Activated CD8-positive, alpha-beta memory T cell treated with anti-CD3 and anti-CD28 coated beads for 4 hours (primary cell): ENCODE measurements around the gene METTL4.
"Not testable (repeated sequence)": the region's sequence is repeated elsewhere in the genome, so short reads cannot be mapped to it uniquely, and the experiment has no call there.

Experiments
- DNase-seq, 2 donors: peaks; one replicate each; pipeline ENCODE4 v3.0.0-alpha.2; 2020; ENCODE audit warnings: low read depth in 2 of 2

METTL4 gene

GRCh38 chr18:2564373-2564772 is 6.9 kb downstream of the METTL4 start:
- DNase-seq: no peak

DNA sequence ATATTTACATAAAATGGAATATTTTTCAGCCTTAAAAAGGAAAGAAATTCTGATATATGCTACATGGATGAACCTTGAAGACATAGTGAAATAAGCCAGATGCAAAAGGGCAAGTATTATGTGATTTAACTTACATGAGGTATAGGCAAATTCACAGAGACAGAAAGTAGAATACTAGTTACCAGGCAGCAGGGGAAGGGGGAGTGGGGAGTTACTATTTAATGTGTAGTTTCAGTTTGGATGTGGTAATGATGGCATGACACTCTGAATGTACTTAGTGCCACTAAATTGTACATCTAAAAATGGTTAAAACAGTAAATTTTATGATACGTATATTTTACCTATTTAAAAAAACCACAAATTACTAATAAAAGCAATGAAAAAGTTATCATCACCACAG is 12.1 kb downstream of the METTL4 start:
- DNase-seq: no peak

- DNase-seq: no peak
Measured at GRCh38 chr18:2557536-2557935, 13.8 kb downstream of the METTL4 start.

DNA sequence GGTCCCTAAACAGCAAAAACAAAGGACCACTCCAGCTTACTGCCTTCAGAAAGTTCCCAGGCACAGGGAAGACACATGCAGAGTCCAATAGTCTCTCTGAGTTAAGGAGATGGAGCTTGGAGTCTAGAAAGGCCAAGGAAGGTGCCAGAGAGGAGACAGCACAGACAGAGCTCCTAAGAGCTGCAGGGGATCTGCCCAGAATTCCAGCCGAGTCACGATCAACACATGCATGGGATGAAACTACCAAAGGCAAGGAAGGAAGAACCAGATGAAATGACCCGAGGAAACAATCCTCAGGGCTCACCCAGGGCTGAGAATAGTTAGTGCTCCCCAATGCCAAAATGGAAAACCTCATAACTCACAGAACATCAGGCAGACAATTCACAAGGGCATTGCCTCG is 15.4 kb downstream of the METTL4 start:
- DNase-seq: no peak

DNA sequence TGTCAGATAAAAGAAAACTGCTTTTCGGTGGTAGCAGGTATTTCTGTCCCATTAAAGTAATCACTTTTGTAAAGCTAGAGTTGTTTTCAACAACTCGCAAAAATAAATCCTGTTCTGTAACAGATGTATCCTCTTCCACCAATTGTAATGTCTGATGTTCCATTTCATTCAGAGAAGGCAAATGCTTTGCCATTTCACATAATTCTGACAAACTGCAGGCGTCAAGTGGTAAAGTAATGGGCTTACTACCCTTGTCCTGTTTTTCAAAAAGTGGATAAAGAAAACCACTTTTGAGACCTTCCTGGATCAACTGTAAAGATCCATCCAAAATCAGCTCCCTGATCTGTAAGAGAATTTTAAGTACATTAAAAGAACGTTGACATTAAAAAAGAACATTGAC is 16.6 kb downstream of the METTL4 start:
- DNase-seq: no peak

- no peak for DNase-seq
Measured at GRCh38 chr18:2551425-2551824, 19.9 kb downstream of the METTL4 start.

GRCh38 chr18:2549462-2549861 is 21.8 kb downstream of the METTL4 start:
- DNase-seq: no peak

DNA sequence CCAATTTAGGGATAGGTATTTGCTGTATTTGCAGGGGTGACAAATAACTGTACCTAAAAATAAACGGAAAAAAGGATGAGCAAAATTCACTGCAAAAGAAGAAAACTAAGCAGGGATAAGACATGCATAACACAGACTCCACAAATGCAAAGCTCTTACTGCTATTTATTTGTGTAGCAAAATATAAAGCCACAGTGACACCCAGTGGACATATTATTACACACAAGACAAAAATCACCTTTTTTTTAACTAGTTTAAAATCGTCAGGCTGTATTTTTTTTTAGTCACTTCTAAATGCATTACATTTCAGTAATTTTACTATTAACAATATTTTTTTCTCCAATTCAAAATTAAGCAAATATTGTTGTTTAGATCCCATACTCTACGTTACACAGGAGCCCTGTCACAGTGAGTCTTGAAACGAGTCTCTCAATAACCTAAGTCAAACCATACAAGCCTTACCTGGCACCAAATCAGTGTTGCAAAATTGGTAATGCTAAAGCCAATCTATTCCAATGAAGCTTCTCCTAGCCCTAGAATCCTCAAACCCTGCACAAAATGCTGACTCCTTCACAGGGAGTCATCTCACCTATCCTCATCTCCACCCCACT is 23.7 kb downstream of the METTL4 start:
- DNase-seq: no peak

DNA sequence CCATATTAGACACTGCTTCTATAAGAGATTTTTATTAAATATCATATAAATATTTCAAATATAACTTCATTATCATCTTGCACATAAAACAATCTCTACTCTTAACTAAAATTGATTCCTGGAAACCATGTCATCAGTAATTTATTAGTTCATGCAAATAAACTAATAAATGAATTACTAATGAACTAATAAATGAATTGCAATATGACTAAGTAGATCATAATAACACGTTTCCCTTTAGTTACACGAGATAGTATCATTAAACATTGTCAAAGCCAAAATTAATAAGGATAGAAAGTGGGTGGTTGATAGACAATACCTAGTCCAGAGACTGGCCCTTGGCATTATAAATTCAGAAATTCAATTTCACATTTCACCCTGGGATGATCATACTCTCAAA is 26.1 kb downstream of the METTL4 start:
- DNase-seq: no peak

GRCh38 chr18:2541925-2542563 is 29.3 kb downstream of the METTL4 start:
- DNase-seq: not testable (repeated sequence)

DNA sequence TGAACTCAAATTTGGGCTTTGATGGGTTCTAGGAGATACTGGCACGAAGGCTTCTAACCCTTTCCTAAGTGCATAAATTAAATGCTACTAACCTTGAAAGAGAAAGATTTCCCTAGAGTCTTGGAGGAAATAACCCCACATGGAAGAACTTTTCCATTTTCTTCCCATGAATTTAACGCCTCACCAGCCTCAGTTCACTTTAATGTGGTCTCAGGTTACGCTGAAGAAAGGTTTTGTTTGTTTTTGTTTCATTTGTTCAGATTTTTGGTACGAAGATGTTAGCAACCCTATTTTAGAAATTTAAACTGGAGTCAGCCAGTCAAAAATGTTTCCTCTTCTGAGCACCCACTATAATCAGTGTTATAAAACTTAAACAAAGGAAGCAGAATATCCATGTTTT is 30.7 kb downstream of the METTL4 start:
- no peak for DNase-seq

DNA sequence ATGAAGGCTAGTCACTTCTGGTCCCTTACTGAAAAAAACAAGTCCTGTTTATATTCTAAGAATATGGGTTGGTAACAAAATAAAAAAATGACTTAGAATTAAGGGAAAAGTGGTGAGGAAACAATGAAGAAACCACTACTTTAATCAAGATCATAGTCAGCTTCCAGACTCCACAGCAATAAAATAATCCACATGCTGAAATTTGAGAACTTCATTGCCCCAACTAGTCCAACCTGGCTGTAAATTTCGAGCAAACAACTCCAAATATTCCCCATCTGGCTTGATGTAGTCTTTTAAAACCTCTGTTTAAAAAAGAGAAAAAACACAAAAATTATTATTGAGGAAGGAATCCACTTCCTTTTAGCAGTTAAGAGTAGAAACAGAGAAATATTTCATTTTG is 32.5 kb downstream of the METTL4 start:
- no peak for DNase-seq

DNA sequence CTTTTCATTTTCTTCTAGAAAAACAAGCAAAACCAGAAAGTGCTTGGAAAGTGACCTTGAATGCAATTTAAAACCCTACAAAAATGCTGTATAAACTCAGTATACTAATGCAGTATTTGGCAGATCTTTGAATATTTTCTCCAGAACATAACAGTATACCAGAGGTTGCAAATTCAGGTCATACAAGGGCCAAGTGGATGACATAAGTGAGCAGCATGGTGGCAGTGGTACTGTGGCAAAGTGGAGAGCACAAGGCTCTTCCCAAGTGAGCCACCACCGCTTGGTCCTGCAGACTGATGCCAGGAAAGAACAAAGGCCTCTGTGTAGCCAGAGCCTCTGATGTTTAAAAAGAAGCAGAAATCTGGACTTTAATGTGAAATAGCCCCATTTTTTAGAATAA is 33.1 kb downstream of the METTL4 start:
- no peak for DNase-seq

DNA sequence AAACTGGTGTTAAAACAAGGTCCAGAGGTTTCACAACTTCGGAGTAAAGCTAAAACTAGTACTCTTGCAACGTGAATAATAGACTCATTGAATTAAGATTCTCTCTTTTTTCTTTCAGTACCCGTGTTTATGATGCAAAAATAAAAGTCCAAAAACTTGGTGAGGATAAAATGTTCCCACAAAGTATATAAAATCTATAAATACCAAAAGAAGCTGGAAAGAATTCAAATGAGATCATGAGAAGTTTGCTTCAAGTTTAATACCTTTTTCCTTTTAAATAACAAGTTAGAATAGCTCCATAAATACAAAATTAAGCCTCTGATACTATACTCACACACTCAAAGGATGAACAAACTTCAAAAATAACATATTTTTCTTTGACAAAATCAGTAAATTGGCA is 34.0 kb downstream of the METTL4 start:
- no peak for DNase-seq

DNA sequence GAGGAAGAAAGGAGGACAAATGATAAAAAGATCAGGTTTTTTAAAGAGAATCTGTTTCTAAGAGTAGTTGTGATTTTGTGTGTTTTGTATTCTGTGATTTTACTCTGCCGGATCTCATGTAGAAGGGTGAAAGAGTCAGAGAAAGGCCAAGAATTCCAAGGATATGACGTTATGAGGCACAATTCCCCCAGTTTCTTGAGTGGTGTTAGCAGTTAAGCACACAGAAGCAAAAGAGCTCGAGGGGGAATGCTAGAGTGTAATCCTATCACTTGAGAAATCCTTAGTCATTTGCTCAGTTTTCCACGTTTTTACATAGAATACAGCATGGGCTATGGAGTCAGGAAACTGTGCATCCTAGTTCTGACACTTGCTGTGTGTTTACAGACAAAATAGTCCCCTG is 34.8 kb downstream of the METTL4 start:
- DNase-seq: no peak

DNA sequence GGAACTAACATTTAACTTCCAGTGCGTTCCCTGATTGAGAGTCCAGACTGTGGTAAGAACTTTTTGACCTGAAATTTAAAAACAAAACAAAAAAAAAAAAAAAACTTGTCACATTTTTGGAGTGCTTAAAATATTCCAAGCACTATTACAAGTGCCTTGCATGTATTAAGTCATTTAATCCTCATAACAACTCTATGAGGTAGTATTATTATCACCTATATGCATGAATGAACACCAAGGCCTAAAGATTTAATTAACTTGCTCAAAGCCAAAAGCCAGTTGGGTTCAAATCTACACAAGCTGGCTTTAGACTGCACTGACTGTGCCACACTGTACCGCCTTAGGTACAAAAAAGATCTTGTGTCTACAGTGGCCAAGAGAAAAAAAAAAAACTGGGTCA is 35.2 kb downstream of the METTL4 start:
- no peak for DNase-seq

DNA sequence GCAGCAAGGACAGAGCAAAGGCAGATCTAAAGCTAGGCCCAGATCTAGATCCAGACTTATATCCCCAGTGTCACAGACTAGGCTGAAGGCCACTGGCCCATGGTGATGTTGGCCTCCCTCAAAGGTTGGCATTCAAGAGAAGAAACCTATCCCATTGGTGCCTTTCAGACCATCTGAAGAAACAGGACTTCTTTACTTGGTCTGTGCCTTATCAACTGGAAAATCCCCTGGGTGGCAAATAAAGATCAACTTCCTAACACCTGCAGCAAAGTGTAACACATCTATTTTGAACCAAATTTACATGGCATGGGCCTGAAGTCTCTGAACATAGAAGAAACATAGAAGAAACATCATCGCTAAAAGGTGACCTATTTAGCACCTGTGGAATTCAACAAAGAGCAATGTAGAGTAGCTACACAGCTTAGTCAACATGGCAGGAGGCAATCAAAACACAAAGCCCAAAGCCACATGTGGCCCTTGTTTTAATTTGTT is 35.8 kb downstream of the METTL4 start:
- DNase-seq: no peak

DNA sequence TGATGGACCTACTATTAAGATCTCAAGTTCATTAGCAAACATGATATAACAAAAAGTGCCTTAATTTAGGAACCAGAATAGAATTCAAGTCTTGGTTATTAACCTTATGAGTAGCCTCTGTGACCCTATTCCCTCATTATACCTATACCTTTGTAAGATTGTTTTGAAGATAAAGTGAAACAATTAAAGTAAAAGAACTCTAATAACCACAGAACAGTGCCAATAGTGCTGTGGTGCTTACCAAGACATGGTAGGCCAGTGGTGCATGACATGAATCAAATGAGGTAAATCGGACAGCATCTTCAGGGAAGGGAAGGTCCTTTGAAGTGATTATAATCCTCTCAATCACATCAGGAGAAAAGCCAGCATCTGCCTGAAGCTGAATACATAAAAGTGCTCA is 36.4 kb downstream of the METTL4 start:
- no peak for DNase-seq

DNA sequence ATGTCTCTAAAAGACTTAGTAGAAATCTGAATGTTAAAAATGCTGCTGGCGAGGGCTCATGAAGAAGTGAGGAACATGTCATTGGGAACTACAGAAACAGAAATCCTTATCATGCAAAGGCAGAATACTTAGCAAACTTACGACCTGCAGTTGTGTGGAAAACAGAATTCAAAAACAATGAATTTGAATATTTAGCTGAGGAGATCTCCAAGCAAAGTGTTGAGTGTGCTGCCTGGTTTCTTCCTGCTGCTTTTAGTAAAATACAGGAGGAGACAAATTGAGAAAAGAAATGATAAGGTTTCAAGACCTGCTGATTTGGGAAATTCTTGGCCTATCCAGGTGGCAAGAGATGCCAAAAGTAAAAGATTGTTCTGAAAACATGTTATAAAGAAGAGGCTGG is 38.5 kb downstream of the METTL4 start:
- DNase-seq: no peak

GRCh38 chr18:2531751-2532150 is 39.6 kb downstream of the METTL4 start:
- DNase-seq: no peak

DNA sequence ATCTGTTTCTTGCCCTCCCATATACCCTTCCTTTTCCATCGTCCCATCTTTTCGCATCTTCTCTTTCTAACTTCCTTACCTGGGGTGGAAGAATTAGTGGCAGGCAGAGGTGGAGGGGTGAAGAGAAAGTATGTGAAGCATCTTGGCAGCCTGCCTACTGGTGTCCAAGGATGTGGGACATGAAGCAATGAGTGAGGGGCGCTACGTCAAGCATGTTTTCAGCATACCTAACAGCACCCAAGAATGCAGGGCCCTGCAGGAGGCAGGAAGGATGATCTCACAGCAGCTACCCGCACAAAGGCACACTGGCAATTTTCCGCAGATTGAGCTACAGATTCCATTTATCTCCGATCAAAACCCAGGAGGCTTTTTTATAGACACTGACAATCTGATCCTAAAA is 42.2 kb downstream of the METTL4 start:
- DNase-seq: no peak

DNA sequence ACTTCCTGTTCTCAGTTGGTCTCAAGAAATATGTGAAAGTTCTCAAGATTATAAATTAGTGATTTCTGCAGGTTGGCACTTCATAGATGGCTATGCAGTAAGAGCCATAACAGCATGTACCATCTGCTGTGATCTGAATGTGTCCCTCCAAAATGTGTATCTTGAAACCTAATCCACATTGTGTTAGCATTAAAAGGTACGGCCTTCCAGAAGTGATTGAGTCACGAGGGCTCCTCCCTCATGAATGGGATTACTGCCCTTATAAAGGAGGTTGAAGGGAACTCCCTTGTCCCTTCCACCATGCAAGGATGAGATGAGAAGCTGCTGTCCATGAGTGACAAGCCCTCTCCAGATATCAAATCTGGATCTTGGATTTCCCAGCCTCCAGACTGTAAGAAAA is 45.0 kb downstream of the METTL4 start:
- DNase-seq: no peak

- DNase-seq: not testable (repeated sequence)
Measured at GRCh38 chr18:2524794-2525198, 46.5 kb downstream of the METTL4 start.

GRCh38 chr18:2522112-2522511 is 49.2 kb downstream of the METTL4 start:
- no peak for DNase-seq
